GM21447 (cell line): ENCODE results near the gene AXIN1.
A peak's percentile ranks its signal among the peaks of the same experiment; 100 is the strongest.
"Not testable (repeated sequence)": the region's sequence is repeated elsewhere in the genome, so short reads cannot be mapped to it uniquely, and the experiment has no call there.

Experiments
- ATAC-seq: cut with Tn5 transposase; IDR thresholded peaks from one replicate; pipeline ENCODE4 v1.9.1; 2021; ENCODE audit not compliant: unreplicated experiment

The AXIN1 gene

DNA sequence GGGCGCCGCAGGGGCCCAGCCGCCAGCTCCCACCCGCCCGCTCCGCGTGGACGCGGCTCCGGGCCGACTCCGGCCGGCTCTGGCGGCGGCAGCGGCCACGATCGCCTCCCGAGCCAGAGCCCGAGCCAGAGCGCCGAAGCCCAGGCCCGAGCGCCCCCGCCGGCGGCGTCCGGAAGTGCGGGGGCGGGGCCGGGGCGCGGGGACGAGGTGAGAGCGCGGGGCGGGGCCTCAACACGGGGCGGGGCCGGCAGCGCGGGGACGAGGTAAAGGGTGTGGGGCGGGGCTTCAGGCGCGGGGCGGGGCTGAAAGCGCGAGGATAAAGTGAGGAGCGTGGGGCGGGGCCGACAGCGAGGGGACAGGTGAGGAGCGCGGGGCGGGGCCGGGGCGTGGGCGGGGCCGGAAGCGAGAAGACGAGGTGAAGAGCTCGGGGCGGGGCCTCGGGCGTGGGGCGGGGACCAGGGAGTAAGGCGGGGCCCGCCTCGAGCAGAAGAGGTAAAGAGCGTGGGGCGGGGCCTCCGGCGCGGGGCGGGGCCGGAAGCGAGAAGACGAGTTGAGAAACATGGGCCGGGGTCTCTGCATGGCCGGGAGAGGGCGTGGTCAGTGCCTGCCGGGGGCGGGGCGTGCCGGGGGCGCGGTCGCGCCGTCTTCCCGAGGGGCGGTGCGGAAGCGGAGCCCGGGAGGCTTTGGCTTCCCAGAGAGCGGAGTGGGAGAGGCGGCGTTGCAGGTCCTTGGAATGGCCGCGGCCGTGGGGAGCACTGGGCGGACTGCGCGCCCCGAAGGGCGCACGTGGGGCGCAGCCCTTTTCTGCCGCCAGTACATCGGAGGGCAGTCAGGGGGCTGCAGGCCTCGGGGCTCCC, at the start of gene AXIN1:
AXIN1 (minus strand) TSS at position 177 of the 857 bp plus-strand sequence. CDS start 5,698 bp downstream, outside the sequence.
- peak; percentile 51 for ATAC-seq

DNA sequence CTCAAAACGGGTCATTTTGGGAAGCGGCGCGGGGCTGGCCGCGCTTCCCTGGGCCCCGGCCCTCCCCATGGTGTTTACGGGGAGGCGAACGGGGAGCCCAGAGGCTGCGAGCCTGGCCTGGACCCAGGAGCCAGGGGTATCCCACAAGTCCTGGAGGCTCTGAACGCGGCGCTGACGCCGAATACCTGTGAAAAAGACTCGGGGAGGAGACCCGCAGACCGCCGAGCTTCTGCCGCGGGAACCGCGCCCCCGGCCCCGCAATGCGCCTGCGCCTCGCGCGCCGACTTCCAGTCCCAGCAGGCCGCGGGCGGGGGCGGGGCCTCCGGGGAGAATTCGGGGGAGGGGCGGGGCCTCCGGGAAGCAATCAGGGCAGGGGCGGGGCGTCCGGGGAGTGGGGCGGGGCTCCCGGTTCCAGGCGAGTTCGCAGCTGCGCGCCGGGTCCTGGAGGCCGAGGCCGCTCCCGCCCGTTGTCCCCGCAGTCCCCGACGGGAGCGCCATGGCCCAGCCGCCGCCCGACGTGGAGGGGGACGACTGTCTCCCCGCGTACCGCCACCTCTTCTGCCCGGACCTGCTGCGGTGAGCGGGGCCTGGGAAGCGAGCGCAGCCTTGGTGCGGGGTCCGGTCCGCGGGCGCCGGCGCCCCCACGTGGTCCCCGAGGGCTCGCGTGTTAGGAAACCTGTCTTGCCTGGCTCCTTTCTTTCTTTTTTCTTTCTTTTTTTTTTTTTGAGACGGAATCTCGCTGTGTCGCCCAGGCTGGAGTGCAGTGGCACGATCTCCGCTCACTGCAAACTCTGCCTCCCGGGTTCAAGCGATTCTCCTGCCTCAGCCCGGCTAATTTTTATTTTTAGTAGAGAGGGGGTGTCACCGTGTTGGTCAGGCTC, 49.2 kb upstream of the AXIN1 start, which contains the start of gene DECR2:
DECR2 (plus strand) TSS at position 418 of the 881 bp plus-strand sequence; CDS start at position 497, 79 bp downstream.
- peak; percentile 44 for ATAC-seq

DNA sequence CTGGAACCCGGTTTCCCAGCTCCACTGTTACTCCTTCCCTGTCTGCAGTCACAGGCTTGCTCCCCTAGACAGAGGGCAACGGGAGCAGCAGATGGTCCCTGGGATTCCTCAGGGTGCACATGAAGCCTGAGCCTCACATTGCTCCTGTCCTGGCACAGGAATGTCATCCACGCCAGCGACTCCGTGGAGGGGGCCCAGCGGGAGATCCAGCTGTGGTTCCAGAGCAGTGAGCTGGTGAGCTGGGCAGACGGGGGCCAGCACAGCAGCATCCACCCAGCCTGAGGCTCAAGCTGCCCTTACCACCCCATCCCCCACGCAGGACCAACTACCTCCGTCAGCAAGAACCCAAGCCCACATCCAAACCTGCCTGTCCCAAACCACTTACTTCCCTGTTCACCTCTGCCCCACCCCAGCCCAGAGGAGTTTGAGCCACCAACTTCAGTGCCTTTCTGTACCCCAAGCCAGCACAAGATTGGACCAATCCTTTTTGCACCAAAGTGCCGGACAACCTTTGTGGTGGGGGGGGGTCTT, 47.6 kb upstream of the AXIN1 start:
- ATAC-seq, result no peak

DNA sequence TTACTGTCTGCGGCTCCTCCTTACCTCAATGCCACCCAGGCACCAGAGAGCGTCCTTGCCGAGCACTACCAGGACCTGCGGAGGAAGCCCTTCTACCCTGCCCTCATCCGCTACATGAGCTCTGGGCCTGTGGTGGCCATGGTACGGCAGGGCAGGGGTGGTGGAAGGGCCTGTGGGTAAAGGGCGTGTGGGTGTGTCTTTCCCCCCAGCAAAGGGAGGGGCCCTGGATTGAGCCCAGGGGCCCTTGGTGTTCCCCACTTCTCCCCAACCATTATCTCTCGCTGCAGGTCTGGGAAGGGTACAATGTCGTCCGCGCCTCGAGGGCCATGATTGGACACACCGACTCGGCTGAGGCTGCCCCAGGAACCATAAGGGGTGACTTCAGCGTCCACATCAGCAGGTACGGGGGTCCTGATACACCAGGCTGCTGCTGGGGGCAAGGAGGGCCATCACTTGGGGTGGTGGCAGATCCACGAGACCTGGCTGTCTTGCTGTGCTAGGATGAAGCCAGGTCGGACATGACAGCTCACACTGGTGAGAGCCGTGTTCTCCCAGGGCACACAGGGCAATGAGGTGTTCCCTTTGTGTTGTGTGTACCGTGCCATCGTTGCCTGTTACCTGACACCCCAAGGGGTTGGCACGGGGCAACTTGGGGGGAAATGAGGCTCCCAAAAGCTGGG, 47.0 kb upstream of the AXIN1 start:
- no peak for ATAC-seq

DNA sequence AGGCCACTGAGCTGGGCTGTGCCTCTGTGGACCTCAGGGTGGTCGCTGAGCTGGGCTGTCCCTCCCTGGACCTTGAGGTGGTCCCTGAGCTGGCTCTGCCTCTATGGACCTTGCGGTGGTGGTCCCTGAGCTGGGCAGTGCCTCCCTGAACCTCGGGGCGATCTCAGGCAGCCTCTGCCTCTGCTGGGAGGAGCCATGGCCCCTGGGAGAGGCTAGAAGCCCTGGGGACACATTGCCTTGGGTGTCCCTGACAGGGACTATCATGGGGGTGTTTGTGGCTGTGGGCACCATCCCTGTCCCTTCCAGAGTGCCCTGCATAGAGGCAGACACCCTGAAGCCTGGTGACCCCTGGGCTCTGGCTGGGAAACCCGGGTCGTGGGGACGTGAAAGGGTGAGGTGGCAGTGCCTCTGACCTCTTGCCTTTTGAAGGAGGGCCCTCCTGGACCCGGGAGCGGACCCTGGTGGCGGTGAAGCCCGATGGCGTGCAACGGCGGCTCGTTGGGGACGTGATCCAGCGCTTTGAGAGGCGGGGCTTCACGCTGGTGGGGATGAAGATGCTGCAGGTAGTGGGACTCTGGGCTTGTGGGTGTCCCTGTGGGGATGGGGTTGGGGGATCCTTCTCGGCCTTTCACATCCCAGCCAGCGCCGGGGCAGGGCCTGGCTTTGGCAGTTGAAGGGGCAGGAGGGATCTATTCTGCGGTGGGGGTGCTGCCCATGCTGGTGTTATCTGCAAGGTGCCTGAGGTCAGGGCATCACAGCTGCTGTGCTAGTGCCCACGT, 46.2 kb upstream of the AXIN1 start:
- ATAC-seq, result no peak

DNA sequence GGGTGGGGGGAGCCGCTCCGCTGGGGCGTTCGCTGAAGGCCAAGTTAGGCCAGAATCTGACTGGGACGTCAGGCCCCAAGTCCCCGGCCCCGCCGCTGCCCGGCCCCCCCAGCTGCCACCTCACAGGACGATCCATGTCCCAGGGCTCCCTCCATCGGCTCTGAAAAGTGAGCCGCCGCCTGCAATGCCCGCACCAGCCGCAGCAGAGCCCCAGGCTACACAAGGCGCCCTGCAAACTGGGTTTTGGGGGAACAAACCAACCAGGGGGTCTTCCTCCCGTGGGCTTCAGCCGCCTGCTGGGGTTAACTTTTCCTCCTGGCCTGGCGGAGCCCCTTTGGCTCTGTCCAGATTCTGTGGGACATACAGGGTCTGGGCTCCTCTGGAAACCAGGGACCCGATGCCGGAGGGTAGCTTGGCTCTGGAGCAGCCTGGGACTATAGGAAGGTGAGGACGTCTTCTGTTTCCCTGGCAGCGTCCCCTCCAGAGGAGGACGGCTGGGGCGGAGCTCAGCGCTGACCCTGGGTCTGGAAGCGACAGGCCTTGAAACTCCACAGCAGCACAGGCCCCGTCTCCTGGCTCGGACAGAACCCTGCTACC, 45.3 kb upstream of the AXIN1 start:
- ATAC-seq, result no peak

- no peak for ATAC-seq
Measured at GRCh38 chr16:397135-397661, 44.7 kb upstream of the AXIN1 start, which contains the start of gene NME4. Gene NME4, plus strand, starts transcription at chr16:397199. Its CDS starts 24 bp downstream, at chr16:397223.

GRCh38 chr16:396605-397004, 44.1 kb upstream of the AXIN1 start:
- ATAC-seq, result no peak

DNA sequence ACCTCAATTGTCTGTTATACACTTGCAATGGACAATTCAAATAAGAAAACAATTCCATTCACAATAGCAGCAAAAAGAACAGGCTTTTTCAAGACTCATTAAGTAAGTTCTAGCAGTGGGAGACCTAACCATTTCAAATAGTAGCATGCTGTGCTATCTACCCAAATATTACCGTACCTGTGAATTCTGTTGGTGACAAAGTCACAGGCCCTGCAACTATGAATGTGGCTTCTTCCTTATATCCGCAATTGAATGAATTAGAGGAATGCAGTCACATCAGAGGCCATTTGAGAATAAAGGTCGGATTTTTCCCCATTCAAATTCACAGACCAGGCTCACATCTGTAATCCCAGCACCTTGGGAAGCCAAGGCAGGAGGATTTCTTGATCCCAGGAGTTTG, 43.7 kb upstream of the AXIN1 start:
- ATAC-seq, result no peak

DNA sequence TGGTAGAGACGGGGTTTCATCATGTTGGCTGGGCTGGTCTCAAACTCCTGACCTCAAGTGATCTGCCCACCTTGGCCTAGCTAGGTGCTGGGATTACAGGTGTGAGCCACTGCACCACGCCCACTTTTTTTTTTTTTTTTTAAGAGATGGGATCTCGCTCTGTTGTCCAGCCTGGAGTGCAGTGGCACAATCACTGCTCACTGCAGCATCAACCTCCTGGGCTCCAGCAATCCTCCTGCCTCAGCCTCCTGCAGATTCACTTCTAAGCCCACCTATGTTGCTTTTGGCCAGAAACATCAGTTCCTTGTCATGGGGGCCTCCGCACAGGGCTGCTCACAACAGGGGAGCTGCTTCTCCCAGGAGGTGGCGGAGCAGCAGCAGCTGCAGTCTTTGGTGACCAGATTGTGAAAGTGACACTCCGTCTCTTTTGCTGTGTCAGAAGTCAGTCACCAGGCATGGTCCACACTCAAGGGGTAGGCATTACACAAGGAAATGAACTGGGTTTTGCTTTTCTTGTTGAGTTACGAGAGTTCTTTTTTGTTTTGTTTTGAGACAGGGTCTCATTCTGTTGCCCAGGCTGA, 40.0 kb upstream of the AXIN1 start:
- no peak for ATAC-seq

DNA sequence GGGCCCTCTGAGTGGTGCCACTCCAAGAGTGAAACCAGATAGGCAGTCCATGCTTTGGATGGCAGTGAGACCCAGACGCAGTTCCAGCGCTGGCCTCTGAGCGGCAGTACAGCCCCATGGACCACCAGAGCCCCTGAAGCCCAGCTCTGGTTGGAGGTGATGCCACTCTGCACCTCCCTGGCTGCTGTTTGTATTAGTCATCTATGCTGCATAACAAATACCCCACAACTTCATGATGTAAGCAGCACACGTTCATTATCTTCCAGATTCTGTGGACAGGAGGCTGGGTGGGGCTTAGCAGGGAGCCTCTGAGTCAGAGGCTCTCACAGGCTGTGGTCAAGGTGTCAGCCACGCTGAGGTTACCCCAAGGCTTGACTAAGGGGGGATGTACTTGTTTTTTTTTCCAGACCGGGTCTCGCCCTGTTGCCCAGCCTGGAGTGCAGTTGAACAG, 39.4 kb upstream of the AXIN1 start:
- no peak for ATAC-seq

DNA sequence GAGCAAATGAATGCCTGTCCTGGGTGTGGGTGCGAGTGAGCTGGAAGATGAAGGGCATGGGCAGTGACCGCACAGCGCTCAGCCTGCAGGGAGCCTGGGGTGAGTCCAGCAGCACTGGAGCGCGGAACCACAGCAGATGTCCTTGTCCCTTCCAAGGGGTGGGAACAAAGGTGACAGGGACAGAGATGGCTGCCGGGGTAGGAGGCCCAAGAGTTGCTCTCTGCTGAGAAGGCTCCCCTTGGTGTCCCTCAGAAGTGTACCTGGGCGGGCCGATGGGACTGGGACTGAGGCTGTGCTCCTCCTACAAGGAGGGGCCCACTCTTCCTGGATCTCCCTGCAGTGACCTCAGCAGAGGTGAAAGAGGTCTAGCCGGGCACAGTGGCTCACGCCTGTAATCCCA, 36.8 kb upstream of the AXIN1 start:
- no peak for ATAC-seq

- ATAC-seq, result not testable (repeated sequence)
Measured at GRCh38 chr16:387761-388666, 35.5 kb upstream of the AXIN1 start.

GRCh38 chr16:386641-387156, 34.2 kb upstream of the AXIN1 start:
- no peak for ATAC-seq

- ATAC-seq, result no peak
Measured at GRCh38 chr16:383326-384051, 31.0 kb upstream of the AXIN1 start.

DNA sequence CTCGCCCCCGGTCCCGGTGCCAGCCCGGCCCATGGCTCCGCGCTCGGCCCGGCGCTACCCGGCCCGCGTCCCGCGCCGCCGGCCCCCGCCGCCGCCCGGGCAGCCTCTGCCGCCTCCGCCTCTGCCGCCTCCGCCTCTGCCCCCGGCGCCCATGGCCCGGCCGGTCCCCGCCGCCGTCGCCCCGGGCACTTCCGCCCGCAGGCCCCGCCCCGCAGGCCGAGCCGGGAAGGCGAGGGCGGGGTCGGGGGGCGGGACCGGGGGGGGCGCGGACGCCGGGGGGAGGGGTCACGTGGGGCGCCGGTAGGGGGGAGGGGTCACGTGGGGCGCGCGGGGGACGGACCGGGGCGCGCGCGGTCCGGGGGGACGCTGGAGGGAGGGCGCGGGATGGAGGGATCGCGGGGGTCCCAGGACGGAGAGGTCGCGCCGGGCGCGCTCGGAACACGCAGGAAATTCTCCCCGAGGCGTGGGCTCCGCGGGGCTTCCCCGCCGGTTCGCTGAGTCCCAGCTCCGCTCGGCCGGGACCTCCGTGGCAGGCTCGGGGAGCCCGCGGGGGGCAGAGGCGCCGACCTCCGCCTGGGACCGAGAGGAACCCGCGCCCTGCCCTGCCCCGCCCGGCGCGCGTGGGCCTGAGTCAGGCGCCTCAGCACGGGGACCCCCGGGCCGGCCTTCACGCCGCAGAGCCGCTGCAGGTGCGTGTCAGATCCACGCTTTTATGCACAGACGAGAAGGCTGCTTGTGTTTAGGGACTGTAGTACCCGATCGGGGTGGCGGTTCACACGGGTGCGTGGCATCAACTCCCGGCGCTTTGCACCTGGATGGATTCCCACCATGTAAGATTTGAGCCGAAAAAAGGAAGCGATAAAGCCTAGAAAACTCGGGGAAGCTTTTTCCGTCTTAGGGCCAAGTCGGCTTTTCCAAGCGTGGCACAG, 29.5 kb upstream of the AXIN1 start, which contains the start of gene PGAP6:
PGAP6 (minus strand) TSS at position 190 of the 929 bp plus-strand sequence; CDS start at position 33, 157 bp downstream.
- peak; percentile 47 for ATAC-seq
